K562 (cell line): ENCODE measurements around the gene GINS3. TPM values are rescaled to one million over a fixed set of nuclear protein-coding genes. Genes with fewer than 3 reads are reported as not detected.

ENCODE experiments used
- ATAC-seq: fragments of 200-7000 bp; cut with Tn5 transposase; 3 replicates; pipeline ENCODE4 v1.9.1; 2020; ENCODE audit warnings: moderate library complexity
- BruUV-seq: library from RNA; stranded (reverse); fragments of 400-500 nt; replicated peaks from 2 replicates; lab custom pipeline; 2021; lab: Mats Ljungman, UMichigan
- CTCF ChIA-PET: fragments of 300-600 bp; formaldehyde crosslinking; extraction: SDS; loops from one replicate; lab custom pipeline; 2021; ENCODE audit warnings: low intra/inter-chr PET ratio; lab: Yijun Ruan, JAX
- POLR2A ChIA-PET: fragments of 300-600, 350-650 bp; sonication (Branson Sonifier 250); formaldehyde crosslinking; extraction: SDS; loops from one replicate; lab custom pipeline; 2021; ENCODE audit warnings: antibody characterized with exemption, inconsistent platforms; lab: Yijun Ruan, JAX
- DNase-seq, 4 experiments: peaks; one replicate each; pipeline versions ENCODE4 v3.0.0 to v3.0.0-alpha.2; 2011 to 2018; ENCODE audit warnings: low spot score in 3 of 4, mixed read lengths in 3 of 4; ENCODE audit errors: extremely low read depth in 1 of 4
- FAIRE-seq: peaks from 2 replicates; lab custom pipeline; 2011; peaks lifted over from hg19 to GRCh38; lab: Jason Lieb, UNC
- H2AFZ ChIP-seq: 2 replicates; pipeline ENCODE4 v1.6.0; 2011; ENCODE audit warnings: low read depth, low read length, control low read depth, inconsistent platforms
- H3K27ac ChIP-seq: fragments of 200-600 bp; 3 replicates; pipeline ENCODE4 v1.8.0; 2011; ENCODE audit warnings: low read depth, mild to moderate bottlenecking, control low read depth, inconsistent platforms, low read length, moderate library complexity, mixed read lengths; ENCODE audit errors: extremely low read depth
- H3K27me3 ChIP-seq, 2 experiments: fragments of 300-600 bp in 1 of 2; 2 replicates in 1 of 2; 3 replicates in 1 of 2; pipeline versions ENCODE4 v1.6.0 to v1.8.0; 2011; ENCODE audit warnings: inconsistent platforms in 2 of 2, low read length in 2 of 2, mild to moderate bottlenecking in 1 of 2, mixed read lengths in 1 of 2, moderate library complexity in 1 of 2; ENCODE audit not compliant: control insufficient read depth in 2 of 2, insufficient read depth in 2 of 2
- H3K36me3 ChIP-seq: fragments of 300-600 bp; 3 replicates; pipeline ENCODE4 v1.8.0; 2011; ENCODE audit warnings: mild to moderate bottlenecking, low read length, inconsistent platforms; ENCODE audit not compliant: control insufficient read depth, insufficient read depth
- H3K4me1 ChIP-seq, 2 experiments: fragments of 200-600 bp in 1 of 2; replicated peaks in 1 of 2; 2 replicates in 1 of 2; 3 replicates in 1 of 2; pipeline versions ENCODE4 v1.5.1 to v1.8.0; 2011; ENCODE audit warnings: inconsistent platforms in 2 of 2, low read length in 2 of 2, mild to moderate bottlenecking in 1 of 2, mixed read lengths in 1 of 2, moderate library complexity in 1 of 2; ENCODE audit not compliant: control insufficient read depth in 2 of 2, insufficient read depth in 2 of 2
- H3K4me2 ChIP-seq: 2 replicates; pipeline ENCODE4 v1.6.1; 2011; ENCODE audit warnings: low read length, control low read depth, inconsistent platforms, mixed read lengths; ENCODE audit not compliant: insufficient read depth
- H3K4me3 ChIP-seq: fragments of 200-600 bp; sonication (generic), shearing (Covaris generic); 2 replicates; pipeline ENCODE4 v1.5.1; 2016; ENCODE audit warnings: control low read depth, inconsistent platforms
- H3K79me2 ChIP-seq: fragments of 200-600 bp; 3 replicates; pipeline ENCODE4 v1.8.0; 2011; ENCODE audit warnings: low read length, inconsistent platforms; ENCODE audit not compliant: control insufficient read depth, insufficient read depth
- H3K9ac ChIP-seq, 2 experiments: 2 replicates each; pipeline versions ENCODE4 v1.6.0 to v1.6.1; 2011; ENCODE audit warnings: low read depth in 2 of 2, low read length in 2 of 2, control low read depth in 1 of 2, inconsistent platforms in 1 of 2, mild to moderate bottlenecking in 1 of 2, mixed read lengths in 1 of 2; ENCODE audit not compliant: insufficient read depth in 1 of 2
- H3K9me1 ChIP-seq: one replicate; pipeline ENCODE4 v1.6.0; 2011; ENCODE audit warnings: inconsistent platforms, mild to moderate bottlenecking, low read length, moderate library complexity; ENCODE audit not compliant: control insufficient read depth, insufficient read depth
- H3K9me3 ChIP-seq: replicated peaks from 2 replicates; pipeline ENCODE4 v1.5.1; 2011; ENCODE audit warnings: low read depth, low read length, inconsistent platforms; ENCODE audit not compliant: control insufficient read depth, insufficient read depth
- H4K20me1 ChIP-seq: replicated peaks from 2 replicates; pipeline ENCODE4 v1.6.1; 2011; ENCODE audit warnings: low read length, inconsistent platforms, mixed read lengths; ENCODE audit not compliant: control insufficient read depth, insufficient read depth
- ARID4B ChIP-seq: sonication (generic); formaldehyde crosslinking; IDR thresholded peaks from 2 replicates; pipeline ENCODE4 v1.8.0; 2022; ENCODE audit warnings: mild to moderate bottlenecking, missing genetic modification reagents
- MBD1 ChIP-seq: fragments of 250-450 bp; sonication (Bioruptor Pico); IDR thresholded peaks from 2 replicates; pipeline ENCODE4 v1.8.0; 2022; ENCODE audit warnings: inconsistent platforms
- SPI1 ChIP-seq: IDR thresholded peaks from 2 replicates; pipeline ENCODE4 v1.6.1; 2011; ENCODE audit warnings: low read depth, low read length, control low read depth, borderline replicate concordance
- WGBS: fragments of 100-300 bp; shearing (Covaris generic); methylation state at CpG from one replicate; pipeline ENCODE4 v1.1.6; 2016; ENCODE audit warnings: low coverage, mixed read lengths; ENCODE audit not compliant: insufficient coverage; ENCODE audit errors: missing lambda C conversion rate; 5-methylcytosine and 5-hydroxymethylcytosine counted together
- in situ Hi-C: fragments of 300-500 bp; cut with MboI; formaldehyde crosslinking; loops from 4 replicates; pipeline ENCODE4 v1.15.0; 2018; ENCODE audit warnings: inconsistent platforms, mixed read lengths
- intact Hi-C: fragments of 100-400 bp; cut with micrococcal nuclease; formaldehyde crosslinking; loops from 2 replicates; pipeline ENCODE4 v1.14.2; 2022
- polyA plus RNA-seq, 8 experiments: library from polyadenylated mRNA; depleted of rRNA in 4 of 8; stranded (reverse) in 5 of 8; unstranded in 3 of 8; fragments of >200 nt; fragmentation: Nextera tagmentation in 2 of 8; fragmentation: Illumina TruSeq in 1 of 8; extraction: Ambion mirVana in 2 of 8; extraction: Trizol in 1 of 8; gene quantifications; 2 replicates each; pipeline versions ENCODE4 v1.2.1 to v1.2.3, GENCODE V29; 2011 to 2014; ENCODE audit warnings: inconsistent platforms in 1 of 8, missing spikeins in 1 of 8
- total RNA-seq, 7 experiments: library from RNA; depleted of rRNA in 6 of 7; stranded (reverse); fragments of >200 nt in 6 of 7; fragmentation: Illumina TruSeq in 2 of 7; extraction: Trizol in 2 of 7; gene quantifications; 2 replicates each; pipeline versions ENCODE4 v1.2.1 to v1.2.3, GENCODE V29; 2011 to 2021; ENCODE audit warnings: low replicate concordance in 1 of 7
- TF ChIP-seq, protein P1 (sequence below): sonication (generic); formaldehyde crosslinking; IDR thresholded peaks from 2 replicates; pipeline ENCODE4 v1.9.0; 2022; ENCODE audit warnings: mild to moderate bottlenecking, missing genetic modification reagents
- TF ChIP-seq, protein P2 (sequence below): fragments of 450-650 bp; formaldehyde crosslinking; conservative IDR thresholded peaks from 2 replicates; pipeline ENCODE4 v1.4.0; 2022; ENCODE audit warnings: mild to moderate bottlenecking, missing genetic modification characterization

Gene GINS3
- total and polyA plus RNA-seq, 9 of the 15 experiments (the other 6 are each of a cell fraction or from before 2014, with no cell fraction given) = 17.8 to 31.9 (median 25.4) TPM

DNA sequence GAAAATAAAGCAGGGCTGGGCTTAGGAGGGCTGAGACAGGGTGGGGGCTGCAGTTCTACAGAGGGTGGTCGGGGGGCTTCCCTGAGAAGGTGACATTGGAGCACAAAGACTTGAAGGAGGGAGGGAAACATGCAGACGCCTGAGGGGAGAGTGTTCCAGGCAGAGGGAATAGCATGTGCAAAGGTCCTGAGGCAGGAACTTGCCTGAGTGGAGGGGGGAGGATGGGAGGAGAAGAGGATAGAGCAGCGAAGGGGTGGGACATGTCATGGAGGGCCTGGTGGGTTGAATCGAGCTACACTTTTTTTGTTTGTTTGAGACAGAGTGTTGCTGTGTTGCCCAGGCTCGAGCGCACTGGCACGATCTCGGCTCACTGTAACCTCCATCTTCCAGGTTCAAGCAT lies 33.0 kb downstream of the GINS3 start (continued):
- TF ChIP-seq, protein P1, sequence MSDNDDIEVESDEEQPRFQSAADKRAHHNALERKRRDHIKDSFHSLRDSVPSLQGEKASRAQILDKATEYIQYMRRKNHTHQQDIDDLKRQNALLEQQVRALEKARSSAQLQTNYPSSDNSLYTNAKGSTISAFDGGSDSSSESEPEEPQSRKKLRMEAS (CRISPR knock-in tag) = no peak

DNA sequence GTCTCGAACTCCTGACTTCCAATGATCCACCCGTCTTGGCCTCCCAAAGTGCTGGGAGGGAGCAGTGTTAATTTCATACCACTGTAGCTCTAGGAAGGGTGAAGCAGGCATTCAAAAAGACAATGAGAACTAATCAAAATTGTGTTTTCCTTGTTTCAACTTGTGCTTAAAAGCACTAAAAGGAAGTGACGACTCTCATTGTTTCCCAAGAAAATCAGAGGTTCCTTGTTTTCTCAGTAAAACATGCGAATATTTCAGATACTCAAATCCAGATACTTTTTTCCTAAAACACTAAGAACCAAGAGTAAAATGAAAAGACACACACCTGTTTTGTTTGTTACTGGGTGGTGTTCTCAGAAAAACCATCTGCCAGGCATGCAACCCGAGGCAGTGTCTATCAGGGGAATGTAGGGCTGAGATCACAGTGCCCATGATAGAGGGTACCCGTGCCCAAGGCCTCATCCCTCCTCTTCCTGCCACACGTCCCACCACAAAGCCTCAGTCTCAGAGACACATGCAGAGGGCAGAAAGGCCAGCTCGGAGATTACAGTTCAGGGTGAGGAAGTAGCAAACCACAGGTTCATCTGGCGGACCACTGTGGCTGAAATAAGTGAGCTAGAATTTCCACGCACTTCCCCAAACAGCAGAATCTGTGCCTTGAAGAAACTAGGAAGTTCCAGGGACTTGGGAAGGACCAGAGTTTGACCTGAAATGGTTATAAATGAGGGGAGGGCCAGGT lies 33.7 kb downstream of the GINS3 start:
- ChIA-PET CTCF (no interaction called here), POLR2A (interaction anchor here (0.6 to 1.5 kb wide), 4 partner anchors 10 to 46 kb away, joined by 3 to 4 read pairs (median 4); no protein-coding TSS in a partner anchor)
- no peak overlapping the region for H3K4me3 ChIP-seq
- no peaks in the 10 kb centered on the region; a peak in 1 of 5 replicates for H3K4me1 ChIP-seq
- no peaks in the 10 kb centered on the region for H4K20me1 ChIP-seq
- H3K36me3 ChIP-seq = no peaks in the 10 kb centered on the region
- no peaks in the 10 kb centered on the region for H3K9me1 ChIP-seq
- no peak overlapping the region for H3K9ac ChIP-seq
- peaks cover 37 to 41% of the 10 kb centered on the region in 2 experiments; a peak in 4 of 5 replicates for H3K27me3 ChIP-seq
- no peaks in the 10 kb centered on the region for H3K79me2 ChIP-seq
- H3K4me2 ChIP-seq = no peak overlapping the region
- ATAC-seq (no peak), FAIRE-seq (no peak), DNase-seq (no peak)
- WGBS = 2% methylated on average over 10 of the region's 10 CpGs
- intact Hi-C loops (no loop called here), in situ Hi-C loops (no loop called here)
- H2AFZ ChIP-seq = no peak overlapping the region
- no peaks in the 10 kb centered on the region for H3K9me3 ChIP-seq
- no TSS peak for BruUV-seq
- no peak overlapping the region for H3K27ac ChIP-seq
- TF ChIP-seq SPI1 = peak; percentile 83
- TF ChIP-seq ARID4B (CRISPR knock-in tag) = no peak
- TF ChIP-seq MBD1 (CRISPR knock-in tag) = no peak
- TF ChIP-seq, protein P2, sequence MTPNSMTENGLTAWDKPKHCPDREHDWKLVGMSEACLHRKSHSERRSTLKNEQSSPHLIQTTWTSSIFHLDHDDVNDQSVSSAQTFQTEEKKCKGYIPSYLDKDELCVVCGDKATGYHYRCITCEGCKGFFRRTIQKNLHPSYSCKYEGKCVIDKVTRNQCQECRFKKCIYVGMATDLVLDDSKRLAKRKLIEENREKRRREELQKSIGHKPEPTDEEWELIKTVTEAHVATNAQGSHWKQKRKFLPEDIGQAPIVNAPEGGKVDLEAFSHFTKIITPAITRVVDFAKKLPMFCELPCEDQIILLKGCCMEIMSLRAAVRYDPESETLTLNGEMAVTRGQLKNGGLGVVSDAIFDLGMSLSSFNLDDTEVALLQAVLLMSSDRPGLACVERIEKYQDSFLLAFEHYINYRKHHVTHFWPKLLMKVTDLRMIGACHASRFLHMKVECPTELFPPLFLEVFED = no peak
